CD14-positive monocyte (primary cell): Measurements from ENCODE around the gene TEAD2. TPM values are rescaled to one million over a fixed set of nuclear protein-coding genes. Genes with fewer than 3 reads are reported as not detected.

Experiments
- DNase-seq, 3 donors: peaks; one replicate each; pipeline ENCODE4 v3.0.0-alpha.2; 2011 to 2022
- H2AFZ ChIP-seq: 2 replicates; pipeline ENCODE4 v1.6.0; 2012; ENCODE audit warnings: mild to moderate bottlenecking, low read depth, low read length, inconsistent platforms; ENCODE audit not compliant: insufficient read depth, poor library complexity, severe bottlenecking
- H3K27ac ChIP-seq, 2 donors: 1 replicate in 1 of 2; 2 replicates in 1 of 2; pipeline ENCODE4 v1.5.1; 2012 to 2013; ENCODE audit warnings: low read length in 2 of 2, control low read depth in 1 of 2, inconsistent platforms in 1 of 2, low read depth in 1 of 2, mild to moderate bottlenecking in 1 of 2
- H3K27me3 ChIP-seq, 2 donors: one replicate each; pipeline versions ENCODE4 v1.6.0 to v1.6.1; 2011 to 2013; ENCODE audit warnings: low read length in 2 of 2; ENCODE audit not compliant: control insufficient read depth in 2 of 2, insufficient read depth in 2 of 2
- H3K36me3 ChIP-seq, 2 donors: replicated peaks in 1 of 2; 1 replicate in 1 of 2; 2 replicates in 1 of 2; pipeline versions ENCODE4 v1.5.1 to v1.6.1; 2012 to 2013; ENCODE audit warnings: low read length in 2 of 2, control low read depth in 1 of 2, inconsistent platforms in 1 of 2, mild to moderate bottlenecking in 1 of 2; ENCODE audit not compliant: insufficient read depth in 2 of 2, control insufficient read depth in 1 of 2
- H3K4me1 ChIP-seq, 2 donors: 1 replicate in 1 of 2; 2 replicates in 1 of 2; pipeline versions ENCODE4 v1.5.1 to v1.6.1; 2012 to 2013; ENCODE audit warnings: low read length in 2 of 2, control low read depth in 1 of 2, inconsistent platforms in 1 of 2, mild to moderate bottlenecking in 1 of 2, moderate library complexity in 1 of 2; ENCODE audit not compliant: insufficient read depth in 2 of 2, control insufficient read depth in 1 of 2
- H3K4me2 ChIP-seq: replicated peaks from 2 replicates; pipeline ENCODE3; 2012; ENCODE audit warnings: low read length, moderate library complexity, mild to moderate bottlenecking; ENCODE audit not compliant: poor library complexity, severe bottlenecking; ENCODE audit errors: extremely low read depth
- H3K4me3 ChIP-seq, 3 experiments: fragments of 200-600 bp in 1 of 3; sonication (generic) in 1 of 3; replicated peaks in 1 of 3; 1 replicate in 2 of 3; 2 replicates in 1 of 3; pipeline ENCODE4 v1.5.1; 2011 to 2013; ENCODE audit warnings: low read length in 3 of 3, mild to moderate bottlenecking in 3 of 3, control low read depth in 2 of 3, low read depth in 2 of 3, inconsistent platforms in 1 of 3, moderate library complexity in 1 of 3
- H3K79me2 ChIP-seq: 2 replicates; pipeline ENCODE4 v1.6.0; 2012; ENCODE audit warnings: mild to moderate bottlenecking, control low read depth, inconsistent platforms, low read length, moderate library complexity; ENCODE audit not compliant: insufficient read depth
- H3K9ac ChIP-seq: 2 replicates; pipeline ENCODE4 v1.6.0; 2017; ENCODE audit warnings: low read length, mild to moderate bottlenecking; ENCODE audit not compliant: insufficient read depth, poor library complexity, severe bottlenecking
- H3K9me3 ChIP-seq, 2 donors: replicated peaks in 1 of 2; 1 replicate in 1 of 2; 2 replicates in 1 of 2; pipeline versions ENCODE4 v1.5.1 to v1.6.1; 2012 to 2013; ENCODE audit warnings: low read length in 2 of 2, control low read depth in 1 of 2; ENCODE audit not compliant: control insufficient read depth in 1 of 2, insufficient read depth in 1 of 2
- H4K20me1 ChIP-seq: 2 replicates; pipeline ENCODE4 v1.6.0; 2012; ENCODE audit warnings: mild to moderate bottlenecking, low read length, control low read depth, moderate library complexity; ENCODE audit not compliant: insufficient read depth
- H3K27ac Mint-ChIP-seq, 7 donors: one replicate each; pipeline ENCODE4 v1.8.0; 2020; ENCODE audit warnings: mild to moderate bottlenecking in 7 of 7, mixed read lengths in 7 of 7, moderate library complexity in 6 of 7, inconsistent platforms in 2 of 7
- H3K27me3 Mint-ChIP-seq, 3 donors: one replicate each; pipeline ENCODE4 v1.8.0; 2021 to 2022; ENCODE audit warnings: low read depth in 3 of 3, mild to moderate bottlenecking in 3 of 3, mixed read lengths in 3 of 3, moderate library complexity in 3 of 3, inconsistent platforms in 1 of 3
- H3K36me3 Mint-ChIP-seq, 2 donors: one replicate each; pipeline ENCODE4 v1.8.0; 2020; ENCODE audit warnings: mixed read lengths in 2 of 2, inconsistent platforms in 1 of 2, mild to moderate bottlenecking in 1 of 2
- H3K4me1 Mint-ChIP-seq: one replicate; pipeline ENCODE4 v1.8.0; 2020; ENCODE audit warnings: mild to moderate bottlenecking, mixed read lengths
- H3K4me3 Mint-ChIP-seq, 2 donors: one replicate each; pipeline ENCODE4 v1.8.0; 2020; ENCODE audit warnings: mild to moderate bottlenecking in 2 of 2, mixed read lengths in 2 of 2, moderate library complexity in 1 of 2
- H3K9me3 Mint-ChIP-seq, 7 donors: one replicate each; pipeline ENCODE4 v1.8.0; 2020 to 2022; ENCODE audit warnings: mixed read lengths in 7 of 7, mild to moderate bottlenecking in 6 of 7, moderate library complexity in 6 of 7, inconsistent platforms in 2 of 7
- CTCF ChIP-seq: fragments of 200-600 bp; IDR thresholded peaks from one replicate; pipeline ENCODE4 v1.8.0; 2022; ENCODE audit warnings: antibody characterized with exemption, mild to moderate bottlenecking
- WGBS: methylation state at CpG from one replicate; pipeline ENCODE4 v1.1.5; 2013; ENCODE audit warnings: missing lambda C conversion rate; ENCODE audit not compliant: insufficient coverage; 5-methylcytosine and 5-hydroxymethylcytosine counted together
- intact Hi-C, 2 donors: fragments of 100-400 bp; cut with micrococcal nuclease; formaldehyde crosslinking; loops; one replicate each; pipeline versions ENCODE4 v1.15.0 to v1.15.1; 2023
- polyA plus RNA-seq, 3 donors: library from polyadenylated mRNA; depleted of rRNA in 1 of 3; unstranded in 2 of 3; stranded (reverse) in 1 of 3; fragments of 300-500 nt in 2 of 3; fragments of >200 nt in 1 of 3; fragmentation: Illumina TruSeq in 2 of 3; gene quantifications; 1 replicate in 2 of 3; 2 replicates in 1 of 3; pipeline ENCODE4 v1.2.3, GENCODE V29; 2012 to 2021

TEAD2 gene
- polyA plus RNA-seq, 3 donors: not detected

- H3K4me1 Mint-ChIP-seq: peaks cover 49% of the 10 kb centered on the region
- no peak overlapping the region for H2AFZ ChIP-seq
- DNase-seq: no peak
Observed at GRCh38 chr19:49338691-49339300, 23.4 kb downstream of the TEAD2 start.

More at GRCh38 chr19:49338691-49339300, 23.4 kb downstream of the TEAD2 start:
- Histone ChIP-seq H3K4me3 (no peak overlapping the region), H4K20me1 (peaks cover 39% of the 10 kb centered on the region), H3K9ac (no peak overlapping the region), H3K79me2 (peaks cover 36% of the 10 kb centered on the region), H3K36me3 (peaks cover 22 to 40% of the 10 kb centered on the region in 2 donors), H3K9me3 (no peaks in the 10 kb centered on the region), H3K27me3 (no peaks in the 10 kb centered on the region), H3K4me2 (no peak overlapping the region), H3K4me1 (peaks cover 33 to 56% of the 10 kb centered on the region in 2 donors), H3K27ac (no peak overlapping the region)
- no peak for TF ChIP-seq CTCF
- Mint-ChIP-seq H3K27me3 (peaks cover 0 to 3% (median 3%) of the 10 kb centered on the region in 3 donors), H3K9me3 (peaks cover 0 to 6% (median 0%) of the 10 kb centered on the region in 7 donors), H3K36me3 (peaks cover 24 to 40% of the 10 kb centered on the region in 2 donors), H3K4me3 (peak overlapping the region in 1 of 2 donors; percentile 55), H3K27ac (peak overlapping the region in 4 of 7 donors; percentile 18 to 73 (median 63))
- WGBS: 96% methylated on average over 29 of the region's 30 CpGs
- intact Hi-C loops: no loop called here
